ENCODE results near the gene C1orf52. TPM values are rescaled to one million over a fixed set of nuclear protein-coding genes. Genes with fewer than 3 reads are reported as not detected.

The C1orf52 gene
- total RNA-seq, 1 donor from 2014 or later: 13.0 TPM

DNA sequence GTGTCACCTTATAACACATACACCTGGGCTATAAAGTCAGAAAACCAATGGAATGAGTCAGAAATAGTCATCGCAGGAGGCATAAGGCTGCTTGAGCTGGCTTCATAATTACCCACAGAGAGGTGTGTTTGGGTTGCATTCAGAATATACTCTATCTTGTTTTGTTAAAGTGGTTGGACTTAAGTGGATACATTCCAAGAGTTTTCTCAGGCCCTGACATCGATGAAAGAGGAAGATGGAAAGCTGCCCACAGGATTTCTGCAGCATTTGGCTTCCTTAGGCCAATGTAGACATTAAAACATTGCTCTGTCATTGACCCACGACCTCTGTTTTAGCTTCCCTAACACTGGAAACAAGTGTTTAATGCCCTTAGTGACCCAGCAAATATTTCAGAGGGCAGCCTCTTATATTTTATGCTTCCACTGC is 35.6 kb upstream of the C1orf52 start:
- Histone ChIP-seq H3K27me3 (no peaks in the 10 kb centered on the region), H3K27ac (peak overlapping the region; percentile 39), H3K9me3 (no peaks in the 10 kb centered on the region), H3K36me3 (no peaks in the 10 kb centered on the region), H3K4me1 (peaks cover 27% of the 10 kb centered on the region), H3K4me3 (no peak overlapping the region)
- intact Hi-C loops (cut with DNase I): no loop called here
- peak in 1 of 2 donors; percentile 73 for TF ChIP-seq POLR2AphosphoS5 (IDR thresholded peaks at IDR 0.05; ENCODE audit: insufficient read depth in 1 of 2, low read depth in 1 of 2)
- TF ChIP-seq POLR2A (IDR thresholded peaks at IDR 0.05): no peak
- DNase-seq (ENCODE audit: extremely low spot score in 2 of 2): peak in 1 of 2 donors; percentile 34

- DNase-seq (ENCODE audit: extremely low spot score in 2 of 2): no peak
- intact Hi-C loops (cut with DNase I): no loop called here
- TF ChIP-seq, protein P1, sequence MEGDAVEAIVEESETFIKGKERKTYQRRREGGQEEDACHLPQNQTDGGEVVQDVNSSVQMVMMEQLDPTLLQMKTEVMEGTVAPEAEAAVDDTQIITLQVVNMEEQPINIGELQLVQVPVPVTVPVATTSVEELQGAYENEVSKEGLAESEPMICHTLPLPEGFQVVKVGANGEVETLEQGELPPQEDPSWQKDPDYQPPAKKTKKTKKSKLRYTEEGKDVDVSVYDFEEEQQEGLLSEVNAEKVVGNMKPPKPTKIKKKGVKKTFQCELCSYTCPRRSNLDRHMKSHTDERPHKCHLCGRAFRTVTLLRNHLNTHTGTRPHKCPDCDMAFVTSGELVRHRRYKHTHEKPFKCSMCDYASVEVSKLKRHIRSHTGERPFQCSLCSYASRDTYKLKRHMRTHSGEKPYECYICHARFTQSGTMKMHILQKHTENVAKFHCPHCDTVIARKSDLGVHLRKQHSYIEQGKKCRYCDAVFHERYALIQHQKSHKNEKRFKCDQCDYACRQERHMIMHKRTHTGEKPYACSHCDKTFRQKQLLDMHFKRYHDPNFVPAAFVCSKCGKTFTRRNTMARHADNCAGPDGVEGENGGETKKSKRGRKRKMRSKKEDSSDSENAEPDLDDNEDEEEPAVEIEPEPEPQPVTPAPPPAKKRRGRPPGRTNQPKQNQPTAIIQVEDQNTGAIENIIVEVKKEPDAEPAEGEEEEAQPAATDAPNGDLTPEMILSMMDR (IDR thresholded peaks at IDR 0.05): no peak
- TF ChIP-seq POLR2A (IDR thresholded peaks at IDR 0.05) (no peak), POLR2AphosphoS5 (IDR thresholded peaks at IDR 0.05; ENCODE audit: insufficient read depth in 1 of 2, low read depth in 1 of 2) (no peak)
- no peaks in the 10 kb centered on the region for H3K9me3 ChIP-seq
- H3K27ac ChIP-seq: no peak overlapping the region
- H3K36me3 ChIP-seq: no peaks in the 10 kb centered on the region
- H3K4me3 ChIP-seq: no peak overlapping the region
- H3K4me1 ChIP-seq: peaks cover 7% of the 10 kb centered on the region
- no peaks in the 10 kb centered on the region for H3K27me3 ChIP-seq
These were observed 31.4 kb upstream of the C1orf52 start for GRCh38 chr1:85290826-85291225.

DNA sequence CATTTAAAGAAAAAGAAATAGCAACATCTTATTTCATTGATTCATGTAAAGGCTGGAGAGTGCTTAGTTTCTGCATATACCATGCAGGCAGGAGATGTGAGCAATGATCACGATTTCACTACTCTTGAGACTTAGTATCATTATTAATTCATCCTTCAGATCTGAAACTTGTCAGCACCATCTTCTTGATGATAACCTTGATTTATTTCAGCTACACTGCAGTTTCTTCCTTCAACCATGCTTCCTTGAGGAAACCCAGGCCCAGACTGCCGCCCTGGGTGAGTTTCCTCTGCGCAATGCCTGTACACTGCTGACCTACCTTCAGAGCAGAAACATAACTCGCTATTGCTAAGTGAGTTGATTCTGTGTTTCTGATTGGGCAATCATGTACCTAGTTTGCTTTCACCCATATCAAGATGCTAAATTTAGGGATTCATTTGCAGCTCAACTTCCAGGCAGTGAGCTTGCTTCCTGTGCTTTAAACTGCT is 30.4 kb upstream of the C1orf52 start:
- DNase-seq (ENCODE audit: extremely low spot score in 2 of 2): peak in 1 of 2 donors; percentile 44
- H3K4me1 ChIP-seq: peaks cover 7% of the 10 kb centered on the region
- intact Hi-C loops (cut with DNase I): no loop called here
- no peak overlapping the region for H3K4me3 ChIP-seq
- H3K9me3 ChIP-seq: no peaks in the 10 kb centered on the region
- peak overlapping the region; percentile 50 for H3K27ac ChIP-seq
- H3K36me3 ChIP-seq: no peaks in the 10 kb centered on the region
- H3K27me3 ChIP-seq: no peaks in the 10 kb centered on the region
- TF ChIP-seq, protein P1 (IDR thresholded peaks at IDR 0.05): no peak
- TF ChIP-seq POLR2AphosphoS5 (IDR thresholded peaks at IDR 0.05; ENCODE audit: insufficient read depth in 1 of 2, low read depth in 1 of 2) (no peak), POLR2A (IDR thresholded peaks at IDR 0.05) (no peak)

DNA sequence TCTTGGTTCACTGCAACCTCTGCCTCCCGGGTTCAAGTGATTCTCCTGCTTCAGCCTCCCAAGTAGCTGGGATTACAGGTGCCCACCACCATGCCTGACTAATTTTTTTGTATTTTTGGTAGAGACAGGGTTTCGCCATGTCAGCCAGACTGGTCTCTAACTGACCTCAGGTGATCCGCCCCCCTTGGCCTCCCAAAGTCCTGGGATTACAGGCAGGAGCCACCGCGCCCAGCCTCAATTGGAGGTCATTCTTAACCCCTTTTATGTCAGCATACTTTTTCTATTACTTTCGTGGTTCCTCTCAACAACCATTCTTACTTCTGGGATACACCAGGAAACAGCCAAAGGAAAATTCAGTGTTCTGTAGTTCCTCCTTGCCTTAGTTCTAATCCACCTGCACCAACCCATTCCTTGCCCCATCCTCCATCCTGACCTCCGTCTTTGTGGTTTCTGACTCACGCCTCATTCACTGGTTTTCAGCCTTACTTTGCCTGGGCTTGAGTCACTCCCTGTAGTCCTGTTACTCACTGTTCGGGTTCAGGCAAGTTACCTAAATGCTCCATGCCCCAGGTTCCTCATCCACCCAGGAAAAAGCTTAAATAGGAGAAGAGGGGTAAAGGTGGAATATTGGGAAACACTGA is 29.9 kb upstream of the C1orf52 start:
- Histone ChIP-seq H3K27me3 (no peaks in the 10 kb centered on the region), H3K36me3 (no peaks in the 10 kb centered on the region), H3K27ac (peak overlapping the region; percentile 50), H3K9me3 (no peaks in the 10 kb centered on the region), H3K4me3 (no peak overlapping the region), H3K4me1 (peaks cover 7% of the 10 kb centered on the region)
- DNase-seq (ENCODE audit: extremely low spot score in 2 of 2): no peak
- intact Hi-C loops (cut with DNase I): no loop called here
- TF ChIP-seq, protein P1 (IDR thresholded peaks at IDR 0.05): no peak
- TF ChIP-seq POLR2AphosphoS5 (IDR thresholded peaks at IDR 0.05; ENCODE audit: insufficient read depth in 1 of 2, low read depth in 1 of 2): peak in 1 of 2 donors; percentile 66

GRCh38 chr1:85284202-85284601 is 24.7 kb upstream of the C1orf52 start:
- intact Hi-C loops (cut with DNase I): no loop called here
- peaks cover 18% of the 10 kb centered on the region for H3K4me1 ChIP-seq
- no peak overlapping the region for H3K4me3 ChIP-seq
- H3K36me3 ChIP-seq: no peaks in the 10 kb centered on the region
- no peaks in the 10 kb centered on the region for H3K27me3 ChIP-seq
- H3K27ac ChIP-seq: no peak overlapping the region
- H3K9me3 ChIP-seq: no peaks in the 10 kb centered on the region
- TF ChIP-seq POLR2AphosphoS5 (IDR thresholded peaks at IDR 0.05; ENCODE audit: insufficient read depth in 1 of 2, low read depth in 1 of 2): no peak
- TF ChIP-seq POLR2A (IDR thresholded peaks at IDR 0.05): no peak
- TF ChIP-seq, protein P1 (IDR thresholded peaks at IDR 0.05): no peak
- DNase-seq (ENCODE audit: extremely low spot score in 2 of 2): no peak
